Left lung (tissue), 10 donors: Measurements from ENCODE around the gene PNMA1. TPM values are rescaled to one million over a fixed set of nuclear protein-coding genes. Genes with fewer than 3 reads are reported as not detected.
A peak's percentile ranks its signal among the peaks of the same experiment; 100 is the strongest.

Experiments
- ATAC-seq: fragments of 200-7000 bp; cut with Tn5 transposase; one replicate; pipeline ENCODE4 v1.9.1; 2020; ENCODE audit warnings: moderate library complexity
- DNase-seq, 4 donors: peaks; one replicate each; pipeline ENCODE4 v3.0.0-alpha.2; 2013 to 2020
- H3K27ac ChIP-seq, 2 donors: fragments of 200-600 bp; sonication (generic) in 1 of 2; one replicate each; pipeline versions ENCODE4 v1.5.0 to v1.8.0; 2020 to 2021
- H3K27me3 ChIP-seq, 2 donors: fragments of 200-600 bp; sonication (generic) in 1 of 2; one replicate each; pipeline versions ENCODE4 v1.5.0 to v1.8.0; 2020 to 2021
- H3K36me3 ChIP-seq, 2 donors: fragments of 200-600 bp; sonication (generic) in 1 of 2; one replicate each; pipeline versions ENCODE4 v1.5.0 to v1.8.0; 2020 to 2021
- H3K4me1 ChIP-seq, 2 donors: fragments of 200-600 bp; one replicate each; pipeline ENCODE4 v1.8.0; 2021
- H3K4me3 ChIP-seq, 2 donors: fragments of 200-600 bp; sonication (generic) in 1 of 2; one replicate each; pipeline versions ENCODE4 v1.5.0 to v1.8.0; 2020 to 2021; ENCODE audit warnings: mild to moderate bottlenecking in 1 of 2
- H3K9me3 ChIP-seq, 2 donors: fragments of 200-600 bp; sonication (generic) in 1 of 2; one replicate each; pipeline versions ENCODE4 v1.5.0 to v1.8.0; 2020 to 2021
- intact Hi-C, 2 donors: fragments of 100-400 bp; cut with DNase I; formaldehyde crosslinking; loops; one replicate each; pipeline versions ENCODE4 v1.11.2 to v1.14.2; 2022
- polyA plus RNA-seq, 6 donors: library from polyadenylated mRNA; unstranded; fragments of 120-200 nt; gene quantifications; one replicate each; pipeline ENCODE4 v1.2.1, GENCODE V29; 2013; ENCODE audit not compliant: insufficient read length in 6 of 6
- total RNA-seq, 2 donors: library from RNA; stranded (reverse); fragmentation: NEBNext Ultra II Directional; extraction: Animal tissue kit (Norgen Biotek cat#: 25700); gene quantifications; one replicate each; pipeline ENCODE4 v1.2.1, GENCODE V29; 2021
- TF ChIP-seq, protein P1 (sequence below), 2 donors: fragments of 200-600 bp; sonication (generic) in 1 of 2; IDR thresholded peaks; one replicate each; pipeline versions ENCODE4 v1.5.0 to v1.8.0; 2021; ENCODE audit warnings: antibody characterized with exemption in 2 of 2
- donor health status: DM: no; HTN: yes; CAD: no.
- donor health status: DM: no; HTN: no; CAD: no.

Gene PNMA1
- total and polyA plus RNA-seq, 8 donors = 30.8 to 56.3 (median 46.2) TPM

DNA sequence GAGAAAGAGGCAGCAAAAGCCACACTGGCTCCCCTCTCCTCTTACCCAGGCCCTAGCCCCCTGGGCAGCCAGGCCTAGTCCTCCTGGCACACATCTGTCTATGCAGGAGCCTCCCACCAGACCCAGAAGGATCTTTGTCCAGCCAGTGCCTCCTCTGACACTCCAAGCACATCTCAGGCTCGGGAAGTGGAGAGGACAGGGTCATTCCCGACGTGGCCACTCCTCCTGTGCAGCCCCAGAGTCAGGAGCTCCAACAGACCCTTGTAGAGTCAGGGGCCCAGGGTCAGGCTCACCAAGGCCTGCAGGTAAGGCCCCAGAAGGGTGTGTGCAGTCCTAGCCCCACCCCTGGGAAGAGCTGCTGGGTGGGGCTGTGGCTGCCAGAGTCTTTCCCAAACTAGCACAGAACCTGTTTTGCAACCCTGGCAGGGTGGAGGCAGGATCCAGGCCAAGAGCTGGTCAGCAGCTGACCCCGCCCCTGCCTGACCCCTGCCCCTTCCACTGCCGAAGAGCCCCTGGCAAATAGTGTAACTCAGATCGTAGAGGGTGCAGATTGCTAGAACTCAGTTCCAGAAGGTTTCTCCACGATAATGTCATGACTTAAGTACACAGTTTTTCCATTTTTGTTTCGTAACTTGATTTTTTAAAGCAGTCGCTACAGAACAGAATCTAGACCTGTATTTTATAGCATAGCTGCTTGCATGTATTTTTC, 26.6 kb upstream of the PNMA1 start:
- intact Hi-C loops = no loop called here
- Histone ChIP-seq H3K27me3 (no peaks in the 10 kb centered on the region), H3K4me1 (peaks cover 63 to 71% of the 10 kb centered on the region in 2 donors), H3K27ac (peak overlapping the region; percentile 82 to 86), H3K9me3 (no peaks in the 10 kb centered on the region), H3K4me3 (peak overlapping the region in 1 of 2 donors; percentile 20), H3K36me3 (peaks cover 0 to 39% of the 10 kb centered on the region in 2 donors)
- ATAC-seq (peak; percentile 85), DNase-seq (peak in 3 of 4 donors; percentile 78 to 88 (median 85))
- TF ChIP-seq, protein P1, sequence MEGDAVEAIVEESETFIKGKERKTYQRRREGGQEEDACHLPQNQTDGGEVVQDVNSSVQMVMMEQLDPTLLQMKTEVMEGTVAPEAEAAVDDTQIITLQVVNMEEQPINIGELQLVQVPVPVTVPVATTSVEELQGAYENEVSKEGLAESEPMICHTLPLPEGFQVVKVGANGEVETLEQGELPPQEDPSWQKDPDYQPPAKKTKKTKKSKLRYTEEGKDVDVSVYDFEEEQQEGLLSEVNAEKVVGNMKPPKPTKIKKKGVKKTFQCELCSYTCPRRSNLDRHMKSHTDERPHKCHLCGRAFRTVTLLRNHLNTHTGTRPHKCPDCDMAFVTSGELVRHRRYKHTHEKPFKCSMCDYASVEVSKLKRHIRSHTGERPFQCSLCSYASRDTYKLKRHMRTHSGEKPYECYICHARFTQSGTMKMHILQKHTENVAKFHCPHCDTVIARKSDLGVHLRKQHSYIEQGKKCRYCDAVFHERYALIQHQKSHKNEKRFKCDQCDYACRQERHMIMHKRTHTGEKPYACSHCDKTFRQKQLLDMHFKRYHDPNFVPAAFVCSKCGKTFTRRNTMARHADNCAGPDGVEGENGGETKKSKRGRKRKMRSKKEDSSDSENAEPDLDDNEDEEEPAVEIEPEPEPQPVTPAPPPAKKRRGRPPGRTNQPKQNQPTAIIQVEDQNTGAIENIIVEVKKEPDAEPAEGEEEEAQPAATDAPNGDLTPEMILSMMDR (IDR thresholded peaks at IDR 0.05) = no peak

DNA sequence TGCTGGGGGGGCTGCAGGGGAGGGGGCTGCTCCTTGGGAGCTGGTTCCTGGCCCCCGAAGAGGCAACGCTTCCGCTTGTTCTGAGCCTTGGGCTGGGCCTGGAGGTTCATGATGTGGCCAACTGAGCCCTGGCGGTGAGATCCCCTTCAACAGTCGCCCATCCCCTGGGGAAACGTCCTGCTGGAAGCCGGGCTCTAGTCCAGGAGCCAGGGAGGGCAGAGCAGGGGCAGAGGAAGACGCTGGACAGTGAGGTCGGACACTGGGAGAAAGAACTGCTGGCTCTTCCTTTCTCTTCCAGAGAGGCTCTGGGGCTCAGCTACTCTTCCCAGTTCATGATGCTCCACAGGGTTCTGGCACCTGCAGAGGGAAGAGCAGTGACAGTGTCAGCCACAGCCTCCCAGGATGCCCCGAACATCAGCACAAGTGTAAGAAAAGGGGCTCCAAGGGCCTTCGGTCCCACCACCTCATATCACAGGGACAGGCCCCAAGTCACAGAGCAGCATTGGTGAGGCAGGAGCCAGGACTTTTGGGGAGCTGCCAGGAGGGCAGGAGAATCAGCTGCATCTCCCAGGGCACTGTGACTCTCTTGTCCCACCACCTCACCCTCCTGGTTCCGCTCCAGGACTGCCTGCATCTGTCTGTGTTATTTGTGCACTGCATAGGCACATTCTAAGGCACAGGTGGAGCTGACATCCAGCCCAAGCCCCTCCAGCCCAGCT, 25.9 kb upstream of the PNMA1 start:
- TF ChIP-seq, protein P1 (IDR thresholded peaks at IDR 0.05) = no peak
- intact Hi-C loops = no loop called here
- peaks cover 58 to 64% of the 10 kb centered on the region in 2 donors for H3K4me1 ChIP-seq
- H3K27ac ChIP-seq = peak overlapping the region; percentile 82 to 86
- no peak overlapping the region for H3K4me3 ChIP-seq
- H3K36me3 ChIP-seq = peaks cover 0 to 46% of the 10 kb centered on the region in 2 donors
- no peaks in the 10 kb centered on the region for H3K27me3 ChIP-seq
- no peaks in the 10 kb centered on the region for H3K9me3 ChIP-seq
- ATAC-seq (no peak), DNase-seq (no peak)

DNA sequence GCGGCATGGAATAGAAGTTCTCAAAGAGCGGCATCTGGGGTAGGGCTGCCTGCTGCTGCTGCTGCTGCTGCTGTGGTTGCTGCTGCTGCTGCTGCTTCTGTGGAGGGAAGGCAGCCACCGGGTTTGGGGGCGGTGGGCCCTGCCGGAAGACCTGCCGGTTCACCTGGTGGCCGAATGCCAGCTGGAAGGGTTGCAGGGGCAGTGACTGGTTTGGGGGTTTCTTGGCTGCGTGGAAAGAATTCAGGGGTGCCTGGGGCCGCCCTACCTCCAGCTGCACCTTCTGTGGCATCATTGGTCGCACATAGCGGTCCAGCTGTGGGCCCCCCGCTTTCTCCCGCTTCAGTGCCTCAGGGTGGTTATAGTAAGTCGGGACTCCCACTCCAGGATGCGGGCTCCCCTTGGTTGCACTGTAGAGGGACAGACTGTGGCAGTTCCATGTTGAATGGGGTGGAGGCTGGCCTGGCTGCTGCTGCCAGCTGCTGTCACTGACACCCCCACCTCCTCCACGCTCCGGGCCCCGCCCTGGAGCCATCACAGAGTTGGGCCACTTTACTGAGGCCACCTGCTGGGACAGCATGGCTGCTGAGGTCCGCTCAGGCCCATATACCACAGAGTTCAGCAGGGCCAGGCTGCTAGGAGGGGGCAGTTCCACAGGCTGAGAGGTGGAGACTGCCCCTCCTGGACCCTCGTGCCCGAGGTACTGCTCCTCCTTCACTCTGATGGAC, 25.2 kb upstream of the PNMA1 start:
- H3K4me3 ChIP-seq = no peak overlapping the region
- peaks cover 51 to 57% of the 10 kb centered on the region in 2 donors for H3K4me1 ChIP-seq
- H3K27ac ChIP-seq = peak overlapping the region; percentile 82 to 86
- intact Hi-C loops = no loop called here
- peaks cover 0 to 51% of the 10 kb centered on the region in 2 donors for H3K36me3 ChIP-seq
- DNase-seq (no peak), ATAC-seq (no peak)
- no peaks in the 10 kb centered on the region for H3K27me3 ChIP-seq
- TF ChIP-seq, protein P1 (IDR thresholded peaks at IDR 0.05) = no peak
- H3K9me3 ChIP-seq = no peaks in the 10 kb centered on the region

DNA sequence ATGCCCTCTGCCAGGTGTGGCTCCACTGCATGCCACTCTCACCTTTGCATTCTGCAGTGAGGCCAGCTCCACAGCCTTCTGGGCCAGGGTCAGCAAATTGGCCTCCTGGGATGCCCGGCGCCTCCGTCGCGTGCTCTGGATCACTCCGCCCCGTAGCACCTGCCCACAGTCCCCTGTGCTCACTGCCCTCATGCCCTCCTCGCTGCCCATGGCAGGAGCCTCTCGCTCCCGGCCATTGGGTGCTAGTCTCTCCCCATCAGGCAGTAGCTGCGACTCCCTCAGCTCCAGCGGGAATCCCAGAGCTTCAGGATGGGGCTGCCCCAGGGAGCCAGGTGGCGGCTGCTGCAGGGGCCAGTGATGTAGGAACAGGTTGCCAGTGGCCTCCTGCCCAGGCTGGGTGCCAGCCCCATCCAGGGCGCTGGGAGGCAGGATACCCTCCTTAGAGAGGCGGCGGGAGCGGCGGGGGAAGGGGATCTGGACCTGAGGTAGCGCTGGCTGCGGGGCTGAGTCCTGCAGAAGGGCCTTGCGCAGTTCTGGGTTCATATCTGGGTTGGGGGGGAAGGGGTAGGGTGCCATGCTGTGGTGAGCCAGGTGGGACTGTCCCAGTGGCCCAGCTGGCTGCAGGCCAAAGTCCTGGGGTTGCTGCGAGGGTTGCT, 24.5 kb upstream of the PNMA1 start:
- Histone ChIP-seq H3K4me1 (peaks cover 44 to 50% of the 10 kb centered on the region in 2 donors), H3K9me3 (no peaks in the 10 kb centered on the region), H3K27me3 (no peaks in the 10 kb centered on the region), H3K27ac (peak overlapping the region in 1 of 2 donors; percentile 82), H3K4me3 (no peak overlapping the region), H3K36me3 (peaks cover 0 to 58% of the 10 kb centered on the region in 2 donors)
- TF ChIP-seq, protein P1 (IDR thresholded peaks at IDR 0.05) = no peak
- DNase-seq = no peak
- intact Hi-C loops = no loop called here
- ATAC-seq = no peak
